Activated T-cell treated with anti-CD3 and anti-CD28 coated beads, Interleukin-2, amount 50 U/mL, for 72 hours (primary cell): Measurements from ENCODE around the gene ADRB2. TPM values are rescaled to one million over a fixed set of nuclear protein-coding genes. Genes with fewer than 3 reads are reported as not detected.

Source experiments
- ATAC-seq, 2 donors: fragments of 150-1000 bp; cut with Tn5 transposase; replicated peaks in 1 of 2; 2 replicates each; pipeline ENCODE4 v1.10.0; 2021; ENCODE audit warnings: moderate library complexity in 2 of 2, mild to moderate bottlenecking in 1 of 2
- DNase-seq, 2 donors: peaks; one replicate each; pipeline ENCODE4 v3.0.0; 2021 to 2022; ENCODE audit warnings: mixed read lengths in 1 of 2
- H3K27ac Mint-ChIP-seq: one replicate; pipeline ENCODE4 v1.8.0; 2022; ENCODE audit warnings: mild to moderate bottlenecking, moderate library complexity, mixed read lengths
- H3K27me3 Mint-ChIP-seq: one replicate; pipeline ENCODE4 v1.8.0; 2022; ENCODE audit warnings: low read depth, mixed read lengths
- H3K36me3 Mint-ChIP-seq, 2 donors: one replicate each; pipeline ENCODE4 v1.8.0; 2022; ENCODE audit warnings: mixed read lengths in 2 of 2, mild to moderate bottlenecking in 1 of 2; ENCODE audit not compliant: insufficient read depth in 2 of 2
- H3K4me1 Mint-ChIP-seq: one replicate; pipeline ENCODE4 v1.8.0; 2022; ENCODE audit warnings: low read depth, mixed read lengths
- H3K4me3 Mint-ChIP-seq, 2 donors: one replicate each; pipeline ENCODE4 v1.8.0; 2022; ENCODE audit warnings: mild to moderate bottlenecking in 2 of 2, mixed read lengths in 2 of 2, moderate library complexity in 2 of 2
- H3K9me3 Mint-ChIP-seq, 2 donors: one replicate each; pipeline ENCODE4 v1.8.0; 2022; ENCODE audit warnings: mixed read lengths in 2 of 2
- total RNA-seq, 2 donors: library from RNA; stranded (reverse); gene quantifications; one replicate each; pipeline ENCODE4 v1.2.3, GENCODE V29; 2022

The ADRB2 gene
- total RNA-seq, 2 donors from 2014 or later: 0.60 to 1.8 TPM

DNA sequence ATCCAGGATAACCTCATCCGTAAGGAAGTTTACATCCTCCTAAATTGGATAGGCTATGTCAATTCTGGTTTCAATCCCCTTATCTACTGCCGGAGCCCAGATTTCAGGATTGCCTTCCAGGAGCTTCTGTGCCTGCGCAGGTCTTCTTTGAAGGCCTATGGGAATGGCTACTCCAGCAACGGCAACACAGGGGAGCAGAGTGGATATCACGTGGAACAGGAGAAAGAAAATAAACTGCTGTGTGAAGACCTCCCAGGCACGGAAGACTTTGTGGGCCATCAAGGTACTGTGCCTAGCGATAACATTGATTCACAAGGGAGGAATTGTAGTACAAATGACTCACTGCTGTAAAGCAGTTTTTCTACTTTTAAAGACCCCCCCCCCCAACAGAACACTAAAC is 1.3 kb downstream of the ADRB2 start:
- ATAC-seq (no peak), DNase-seq (no peak)
- H3K27ac Mint-ChIP-seq: no peak overlapping the region
- no peaks in the 10 kb centered on the region for H3K36me3 Mint-ChIP-seq
- H3K4me3 Mint-ChIP-seq: peak overlapping the region; percentile 88 to 93
- peaks cover 41% of the 10 kb centered on the region for H3K4me1 Mint-ChIP-seq
- H3K9me3 Mint-ChIP-seq: no peaks in the 10 kb centered on the region
- H3K27me3 Mint-ChIP-seq: peaks cover 70% of the 10 kb centered on the region

DNA sequence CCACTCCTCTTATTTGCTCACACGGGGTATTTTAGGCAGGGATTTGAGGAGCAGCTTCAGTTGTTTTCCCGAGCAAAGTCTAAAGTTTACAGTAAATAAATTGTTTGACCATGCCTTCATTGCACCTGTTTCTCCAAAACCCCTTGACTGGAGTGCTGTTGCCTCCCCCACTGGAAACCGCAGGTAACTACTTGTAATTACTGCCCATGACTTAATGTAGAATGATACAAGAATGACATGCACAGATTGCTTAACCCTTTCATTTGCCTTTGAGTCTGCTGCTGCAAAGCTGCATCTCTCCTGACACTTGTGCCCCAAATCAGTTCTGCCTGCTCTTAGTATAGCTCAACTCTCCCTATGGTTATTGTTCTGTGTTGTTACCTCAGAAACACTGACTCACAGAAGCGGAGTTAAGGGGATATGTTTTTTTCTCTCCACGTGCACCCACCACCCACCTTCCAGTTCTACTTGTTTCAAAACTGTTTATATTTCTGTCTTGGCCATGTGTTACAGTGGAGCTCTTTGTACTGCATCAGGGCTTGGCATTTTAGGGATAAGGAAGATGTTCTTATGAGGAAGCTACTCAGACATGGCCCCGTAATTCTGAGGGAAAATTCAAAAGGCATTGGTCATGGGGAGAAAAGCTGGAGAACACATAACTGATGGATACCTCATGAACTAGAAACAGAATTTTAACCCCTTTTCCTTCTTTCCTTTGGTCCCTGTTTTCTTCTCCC is 2.3 kb downstream of the ADRB2 start:
- H3K27me3 Mint-ChIP-seq: peaks cover 61% of the 10 kb centered on the region
- H3K4me1 Mint-ChIP-seq: peaks cover 41% of the 10 kb centered on the region
- no peaks in the 10 kb centered on the region for H3K9me3 Mint-ChIP-seq
- H3K36me3 Mint-ChIP-seq: no peaks in the 10 kb centered on the region
- peak overlapping the region in 1 of 2 donors; percentile 77 for H3K4me3 Mint-ChIP-seq
- DNase-seq (no peak), ATAC-seq (no peak)
- H3K27ac Mint-ChIP-seq: no peak overlapping the region

DNA sequence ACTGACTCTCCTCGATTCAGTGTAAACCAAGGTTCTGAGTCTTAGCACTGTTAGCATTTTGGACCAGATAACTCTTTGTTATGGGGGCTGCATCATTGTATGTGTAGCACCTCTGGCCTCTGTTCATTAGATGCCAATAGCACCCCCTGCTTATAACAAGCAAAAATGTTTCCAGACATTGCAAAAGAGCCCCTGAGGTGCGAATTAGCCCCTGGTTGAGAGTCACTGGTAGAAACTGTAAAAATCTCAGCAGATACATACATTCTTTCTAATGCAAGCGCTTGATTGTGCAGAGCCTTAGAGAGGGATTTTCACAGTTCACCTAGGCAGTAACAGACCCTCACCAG is 2.8 kb downstream of the ADRB2 start:
- Mint-ChIP-seq H3K4me1 (peaks cover 43% of the 10 kb centered on the region), H3K36me3 (no peaks in the 10 kb centered on the region), H3K4me3 (peak overlapping the region in 1 of 2 donors; percentile 77), H3K9me3 (no peaks in the 10 kb centered on the region), H3K27ac (no peak overlapping the region), H3K27me3 (peaks cover 57% of the 10 kb centered on the region)
- DNase-seq (no peak), ATAC-seq (no peak)

DNA sequence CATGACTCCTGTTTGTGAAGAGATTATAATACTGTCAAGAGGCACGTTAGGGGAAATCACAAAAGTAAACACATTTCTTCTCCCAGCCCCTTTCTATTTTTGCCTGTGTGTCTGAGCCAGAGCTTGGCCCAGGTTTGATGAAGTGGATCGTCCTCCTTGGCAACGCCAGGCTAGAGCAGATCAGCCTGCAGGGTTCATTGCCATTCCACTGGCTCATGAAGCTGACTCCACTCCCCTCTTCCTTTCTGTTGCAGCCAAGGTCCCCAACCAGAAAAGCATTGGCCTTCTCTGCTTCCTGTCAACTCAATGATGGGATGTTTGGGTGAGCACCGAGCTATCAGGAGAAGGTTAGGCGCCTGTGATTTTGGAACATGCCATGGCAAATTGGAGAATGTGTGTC is 3.3 kb downstream of the ADRB2 start:
- ATAC-seq (no peak), DNase-seq (no peak)
- Mint-ChIP-seq H3K4me1 (peaks cover 46% of the 10 kb centered on the region), H3K36me3 (no peaks in the 10 kb centered on the region), H3K4me3 (peak overlapping the region in 1 of 2 donors; percentile 77), H3K27ac (peak overlapping the region; percentile 34), H3K27me3 (peaks cover 53% of the 10 kb centered on the region), H3K9me3 (no peaks in the 10 kb centered on the region)

DNA sequence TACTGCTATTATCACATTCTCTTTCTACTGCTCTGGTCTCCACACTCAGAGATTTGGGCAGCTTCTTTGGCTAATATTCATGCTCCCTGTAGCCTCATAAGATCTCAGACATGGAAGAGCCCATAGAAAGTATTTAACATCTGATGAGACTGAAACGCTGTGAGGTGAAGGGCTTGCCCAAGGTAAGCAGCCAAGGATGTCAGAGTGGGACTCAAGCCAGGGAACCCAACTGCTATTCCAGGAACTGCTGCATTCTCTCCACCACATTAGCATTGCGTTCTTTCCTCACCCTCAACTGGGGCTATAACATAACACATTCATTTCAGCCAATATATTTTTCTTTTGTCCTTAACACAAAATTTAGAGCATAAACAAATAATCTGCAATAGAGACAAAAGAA is 3.8 kb downstream of the ADRB2 start:
- H3K9me3 Mint-ChIP-seq: no peaks in the 10 kb centered on the region
- peak overlapping the region in 1 of 2 donors; percentile 77 for H3K4me3 Mint-ChIP-seq
- peaks cover 48% of the 10 kb centered on the region for H3K27me3 Mint-ChIP-seq
- DNase-seq: no peak
- H3K27ac Mint-ChIP-seq: no peak overlapping the region
- H3K4me1 Mint-ChIP-seq: peaks cover 45% of the 10 kb centered on the region
- no peaks in the 10 kb centered on the region for H3K36me3 Mint-ChIP-seq
- ATAC-seq: no peak

DNA sequence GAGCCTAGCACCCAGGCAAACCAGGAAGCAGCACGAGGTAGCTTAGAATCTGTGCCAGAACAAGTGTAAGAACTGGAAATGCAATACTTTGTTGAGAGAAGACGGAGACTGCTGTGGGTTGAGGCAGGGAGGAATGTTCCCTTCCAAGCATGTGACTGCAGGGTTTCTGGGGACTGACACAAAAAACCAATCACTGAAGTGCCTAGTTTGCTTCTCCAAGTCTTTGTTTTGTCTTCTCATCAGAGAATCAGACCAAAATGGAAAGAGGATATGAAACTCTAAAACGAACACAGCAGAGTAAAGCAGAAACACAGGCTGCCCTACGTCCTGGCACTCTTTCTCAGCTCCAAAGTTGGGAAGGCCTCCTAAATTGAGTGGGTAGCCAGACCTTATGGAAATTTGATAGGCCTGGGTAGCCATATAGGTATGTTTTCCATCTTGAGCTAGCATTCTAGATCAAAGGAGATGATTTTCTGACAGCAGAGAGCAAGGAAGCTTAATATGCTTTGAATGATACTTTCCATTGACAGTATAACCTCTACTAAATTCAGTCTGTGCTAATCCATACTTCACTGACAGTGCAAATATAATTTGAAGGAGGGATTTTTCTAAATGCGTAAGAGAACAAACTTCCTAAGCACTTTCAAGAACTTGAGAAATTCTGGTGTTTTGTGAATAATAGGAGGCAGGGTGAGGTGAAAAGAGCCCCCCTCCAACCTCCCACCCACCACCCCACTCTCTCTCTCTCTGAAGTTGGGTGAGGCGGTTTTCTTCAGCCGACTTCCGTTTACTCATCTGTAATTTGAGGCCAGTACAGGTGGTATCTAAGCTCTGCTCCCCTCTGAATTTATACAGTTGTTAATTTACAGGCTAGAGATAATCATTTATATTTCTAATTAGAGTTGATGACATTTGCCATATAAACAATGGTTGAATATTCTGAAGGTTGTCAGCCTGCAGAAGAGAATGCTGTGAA is 5.5 kb downstream of the ADRB2 start:
- Mint-ChIP-seq H3K27ac (peak overlapping the region; percentile 7), H3K9me3 (no peaks in the 10 kb centered on the region), H3K27me3 (peaks cover 38% of the 10 kb centered on the region), H3K36me3 (no peaks in the 10 kb centered on the region), H3K4me3 (peak overlapping the region in 1 of 2 donors; percentile 49), H3K4me1 (peaks cover 33% of the 10 kb centered on the region)
- no peak for DNase-seq
- ATAC-seq: no peak

DNA sequence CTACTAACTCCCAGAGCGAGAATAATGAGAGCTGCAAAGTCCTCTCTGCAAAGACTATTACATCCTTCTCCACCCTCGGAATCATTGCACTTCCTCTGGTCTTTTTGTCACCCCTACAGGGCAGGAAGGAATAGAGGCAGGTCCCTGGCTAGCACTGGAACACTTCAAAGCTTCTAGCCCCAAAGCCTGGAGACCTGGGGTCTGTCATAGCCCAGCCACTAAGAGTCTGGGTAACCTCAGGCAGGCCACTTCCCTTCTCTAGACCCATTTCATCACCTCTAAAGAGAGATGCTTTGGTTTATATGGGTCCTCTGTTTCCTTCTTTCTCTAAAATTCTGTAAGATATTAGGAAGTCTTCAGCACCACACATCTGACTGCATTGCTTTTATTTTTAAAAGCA is 6.7 kb downstream of the ADRB2 start:
- H3K27me3 Mint-ChIP-seq: peaks cover 38% of the 10 kb centered on the region
- ATAC-seq (no peak), DNase-seq (no peak)
- no peak overlapping the region for H3K27ac Mint-ChIP-seq
- no peak overlapping the region for H3K4me3 Mint-ChIP-seq
- H3K9me3 Mint-ChIP-seq: no peaks in the 10 kb centered on the region
- no peaks in the 10 kb centered on the region for H3K36me3 Mint-ChIP-seq
- peaks cover 24% of the 10 kb centered on the region for H3K4me1 Mint-ChIP-seq

DNA sequence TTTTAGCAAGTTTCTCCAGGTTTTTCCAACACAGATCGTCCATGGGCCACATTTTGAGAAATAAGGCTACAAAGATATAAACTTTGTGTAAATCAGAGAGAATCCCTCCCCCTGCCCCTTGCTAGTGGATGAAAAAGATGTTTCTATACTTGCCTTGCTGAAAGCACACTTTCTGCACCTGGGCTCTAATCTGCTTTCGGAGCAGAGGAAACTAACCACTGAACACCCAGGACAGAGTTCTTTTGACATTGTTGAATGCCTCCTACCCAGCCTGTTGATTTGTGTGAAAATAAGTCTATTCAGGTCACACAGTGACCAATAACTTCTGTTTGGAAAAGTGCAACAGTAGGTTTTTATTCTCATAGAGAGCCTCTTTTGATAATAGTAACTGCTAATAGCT is 7.5 kb downstream of the ADRB2 start:
- Mint-ChIP-seq H3K27me3 (peaks cover 29% of the 10 kb centered on the region), H3K36me3 (no peaks in the 10 kb centered on the region), H3K4me3 (no peak overlapping the region), H3K4me1 (peaks cover 20% of the 10 kb centered on the region), H3K27ac (no peak overlapping the region), H3K9me3 (no peaks in the 10 kb centered on the region)
- no peak for ATAC-seq
- DNase-seq: no peak

DNA sequence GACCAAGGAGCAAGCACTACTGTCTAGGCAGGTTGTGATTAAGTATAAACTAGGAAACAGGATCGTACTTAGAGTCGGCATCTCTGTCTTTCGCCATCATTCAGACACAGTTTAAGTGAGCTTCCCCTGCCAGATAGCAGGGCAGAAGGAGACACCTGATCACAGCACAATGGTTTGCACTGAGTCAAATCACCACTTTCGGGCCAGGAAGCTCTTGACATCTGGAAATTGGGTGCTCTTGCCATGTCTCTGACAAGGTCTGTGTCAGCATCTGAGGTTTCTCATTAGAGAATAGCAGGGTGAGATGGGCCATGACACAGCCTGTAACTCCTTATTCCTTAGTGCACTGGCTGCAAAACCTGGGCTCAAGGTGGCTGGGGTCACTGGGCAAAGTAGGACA is 8.3 kb downstream of the ADRB2 start:
- no peaks in the 10 kb centered on the region for H3K36me3 Mint-ChIP-seq
- H3K4me3 Mint-ChIP-seq: peak overlapping the region in 1 of 2 donors; percentile 37
- H3K27me3 Mint-ChIP-seq: peaks cover 25% of the 10 kb centered on the region
- ATAC-seq (peak; percentile 51 to 71), DNase-seq (no peak)
- H3K9me3 Mint-ChIP-seq: no peaks in the 10 kb centered on the region
- H3K4me1 Mint-ChIP-seq: peaks cover 15% of the 10 kb centered on the region
- H3K27ac Mint-ChIP-seq: peak overlapping the region; percentile 2

DNA sequence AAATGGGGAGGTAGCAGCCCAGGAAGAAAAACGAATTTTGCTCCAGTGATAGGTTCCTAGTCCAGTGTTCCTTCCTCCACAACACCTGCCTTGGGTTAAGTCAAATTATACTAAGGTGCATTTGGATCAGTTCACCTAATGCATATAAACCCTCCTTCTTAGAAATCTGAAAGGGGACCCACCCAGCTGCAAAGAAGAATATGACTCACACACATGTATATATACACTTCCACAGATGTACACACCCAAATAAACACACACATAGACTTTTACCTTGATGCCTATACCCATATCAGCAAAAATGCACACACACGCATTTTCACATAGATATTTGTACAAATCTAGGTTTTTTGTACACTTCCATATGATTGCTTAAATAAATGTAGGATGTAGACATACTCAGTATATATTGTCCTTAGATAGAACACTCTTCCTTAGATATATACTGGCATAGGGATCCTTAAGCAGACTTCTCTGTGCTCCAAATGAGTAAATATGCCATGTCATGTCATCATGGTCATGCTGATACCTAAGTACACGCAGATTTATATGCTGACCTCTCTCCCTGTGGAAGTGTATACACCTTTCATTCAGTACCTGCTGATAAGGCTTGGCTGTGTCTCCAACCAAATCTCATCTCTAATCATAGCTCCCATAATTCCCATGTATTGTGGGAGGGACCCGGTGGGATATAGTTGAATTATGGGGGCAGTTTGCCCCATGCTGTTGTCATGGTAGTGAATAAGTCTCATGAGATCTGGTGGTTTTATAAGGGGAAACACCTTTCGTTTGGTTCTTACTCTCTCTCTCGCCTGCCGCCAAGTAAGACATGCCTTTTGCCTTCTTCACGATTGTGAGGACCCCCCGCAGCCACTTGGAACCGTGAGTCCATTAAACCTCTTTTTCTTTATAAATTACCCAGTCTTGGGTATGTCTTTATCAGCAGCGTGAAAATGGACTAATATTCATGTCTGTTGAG is 10.2 kb downstream of the ADRB2 start:
- Mint-ChIP-seq H3K9me3 (no peaks in the 10 kb centered on the region), H3K4me1 (peaks cover 18% of the 10 kb centered on the region), H3K27me3 (peaks cover 17% of the 10 kb centered on the region), H3K27ac (no peak overlapping the region), H3K36me3 (no peaks in the 10 kb centered on the region), H3K4me3 (no peak overlapping the region)
- DNase-seq: no peak
- no peak for ATAC-seq

DNA sequence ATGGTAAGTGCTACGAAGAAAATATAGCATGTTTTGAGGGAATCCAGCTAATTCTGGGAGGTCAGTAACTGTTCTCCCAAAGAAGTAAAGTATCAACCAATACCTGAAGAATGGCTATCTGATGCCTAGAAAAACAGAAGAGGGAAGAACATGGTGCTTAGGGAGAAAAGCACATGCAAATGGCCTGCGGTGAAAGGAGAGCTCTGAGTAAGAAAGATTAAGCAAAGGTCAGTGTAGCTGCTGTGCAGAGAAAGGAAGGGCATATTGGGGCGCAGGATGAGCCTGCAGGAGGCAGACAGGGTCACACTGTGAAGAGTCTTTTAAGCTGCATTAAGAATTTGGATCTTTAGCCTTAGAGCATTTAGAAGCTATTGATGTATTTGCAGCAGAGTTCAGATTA is 11.0 kb downstream of the ADRB2 start:
- H3K9me3 Mint-ChIP-seq: no peaks in the 10 kb centered on the region
- no peak overlapping the region for H3K27ac Mint-ChIP-seq
- H3K4me1 Mint-ChIP-seq: peaks cover 18% of the 10 kb centered on the region
- ATAC-seq: no peak
- no peak for DNase-seq
- no peaks in the 10 kb centered on the region for H3K36me3 Mint-ChIP-seq
- H3K4me3 Mint-ChIP-seq: no peak overlapping the region
- peaks cover 14% of the 10 kb centered on the region for H3K27me3 Mint-ChIP-seq

DNA sequence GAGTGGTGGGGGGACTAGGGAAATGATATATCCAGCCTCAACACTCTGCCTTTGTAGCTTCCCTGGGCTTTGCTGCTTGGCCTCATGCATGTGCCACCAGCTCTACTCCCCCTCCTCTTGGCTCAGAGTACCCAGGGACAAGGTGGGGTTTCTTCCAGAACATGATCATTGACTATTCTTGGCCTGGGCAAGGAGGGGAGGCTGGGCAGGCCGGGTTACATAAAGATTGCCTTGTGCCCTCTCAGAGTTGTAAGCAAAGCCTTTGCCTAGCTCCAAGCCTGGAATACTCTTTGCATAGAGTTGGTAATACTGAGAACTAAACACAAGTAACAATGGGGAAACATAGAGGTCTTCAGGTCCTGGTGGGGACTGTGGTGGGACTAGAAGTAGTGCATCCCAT is 11.9 kb downstream of the ADRB2 start:
- DNase-seq (no peak), ATAC-seq (no peak)
- no peak overlapping the region for H3K4me3 Mint-ChIP-seq
- H3K9me3 Mint-ChIP-seq: no peaks in the 10 kb centered on the region
- H3K27ac Mint-ChIP-seq: no peak overlapping the region
- H3K27me3 Mint-ChIP-seq: peaks cover 14% of the 10 kb centered on the region
- no peaks in the 10 kb centered on the region for H3K36me3 Mint-ChIP-seq
- peaks cover 18% of the 10 kb centered on the region for H3K4me1 Mint-ChIP-seq
